SK-N-SH treated with all-trans-retinoic acid at 6 μM for 48 hours (cell line): ENCODE results near the gene RNF10.

Experiments used
- ARNTL ChIP-seq: fragments of 450-650 bp; formaldehyde crosslinking; IDR thresholded peaks from 2 replicates; pipeline ENCODE4 v1.5.0; 2020; ENCODE audit warnings: low read depth, mild to moderate bottlenecking, moderate library complexity, borderline replicate concordance
- CSDC2 ChIP-seq: fragments of 250-450 bp; sonication (Bioruptor Pico); IDR thresholded peaks from 2 replicates; pipeline ENCODE4 v1.5.0; 2020; ENCODE audit warnings: mild to moderate bottlenecking, moderate library complexity
- GLIS3 ChIP-seq: fragments of 250-450 bp; sonication (Bioruptor Pico); IDR thresholded peaks from 2 replicates; pipeline ENCODE4 v1.5.0; 2020; ENCODE audit warnings: mild to moderate bottlenecking, moderate library complexity
- ISL1 ChIP-seq: fragments of 250-450 bp; sonication (Bioruptor Pico); IDR thresholded peaks from 2 replicates; pipeline ENCODE4 v2.1.2; 2022; ENCODE audit warnings: mild to moderate bottlenecking, moderate library complexity
- RARB ChIP-seq: fragments of 250-450 bp; sonication (Bioruptor Pico); IDR thresholded peaks from 2 replicates; pipeline ENCODE4 v1.8.0; 2021; ENCODE audit warnings: mild to moderate bottlenecking, moderate library complexity
- ZFP3 ChIP-seq: fragments of 250-450 bp; sonication (Bioruptor Pico); IDR thresholded peaks from 2 replicates; pipeline ENCODE4 v1.5.0; 2020; ENCODE audit warnings: mild to moderate bottlenecking, moderate library complexity
- ZFP30 ChIP-seq: fragments of 450-650 bp; formaldehyde crosslinking; IDR thresholded peaks from 2 replicates; pipeline ENCODE4 v1.5.0; 2022; ENCODE audit warnings: mild to moderate bottlenecking, moderate library complexity
- ZNF565 ChIP-seq: fragments of 450-650 bp; formaldehyde crosslinking; conservative IDR thresholded peaks from 2 replicates; pipeline ENCODE4 v1.5.0; 2020; ENCODE audit warnings: low read depth, mild to moderate bottlenecking, moderate library complexity
- ZNF70 ChIP-seq: fragments of 450-650 bp; formaldehyde crosslinking; IDR thresholded peaks from 2 replicates; pipeline ENCODE4 v1.5.0; 2020; ENCODE audit warnings: mild to moderate bottlenecking, moderate library complexity
- TF ChIP-seq, protein P1 (sequence below): fragments of 250-450 bp; sonication (Bioruptor Pico); IDR thresholded peaks from 2 replicates; pipeline ENCODE4 v1.8.0; 2020; ENCODE audit warnings: mild to moderate bottlenecking, moderate library complexity, borderline replicate concordance
- TF ChIP-seq, protein P2 (sequence below): fragments of 250-450 bp; sonication (Bioruptor Pico); IDR thresholded peaks from 2 replicates; pipeline ENCODE4 v1.5.1; 2021; ENCODE audit warnings: mild to moderate bottlenecking, moderate library complexity
- TF ChIP-seq, protein P3 (sequence below): fragments of 250-450 bp; sonication (Bioruptor Pico); IDR thresholded peaks from 2 replicates; pipeline ENCODE4 v1.5.0; 2020; ENCODE audit warnings: mild to moderate bottlenecking, moderate library complexity

DNA sequence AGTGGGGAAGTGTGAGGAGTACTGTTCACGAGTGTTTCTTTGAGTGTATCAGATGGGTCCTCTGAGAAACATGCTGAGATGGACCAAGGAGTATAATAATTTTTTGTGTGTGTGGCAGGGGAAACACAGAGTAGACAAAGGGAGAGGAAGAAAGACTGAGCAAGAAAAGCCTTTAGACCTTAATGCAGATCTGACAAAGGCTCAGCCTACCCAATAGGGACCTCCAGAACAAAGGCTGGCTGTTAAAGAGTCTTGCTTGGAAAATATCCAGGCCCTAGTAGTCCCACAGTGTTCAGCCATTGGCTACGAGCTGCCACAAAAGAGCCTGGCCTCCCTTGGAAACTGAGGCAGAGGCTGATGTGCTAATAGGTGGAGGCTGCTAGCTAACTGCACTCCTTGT, 18.7 kb upstream of the RNF10 start:
- TF ChIP-seq, protein P1, sequence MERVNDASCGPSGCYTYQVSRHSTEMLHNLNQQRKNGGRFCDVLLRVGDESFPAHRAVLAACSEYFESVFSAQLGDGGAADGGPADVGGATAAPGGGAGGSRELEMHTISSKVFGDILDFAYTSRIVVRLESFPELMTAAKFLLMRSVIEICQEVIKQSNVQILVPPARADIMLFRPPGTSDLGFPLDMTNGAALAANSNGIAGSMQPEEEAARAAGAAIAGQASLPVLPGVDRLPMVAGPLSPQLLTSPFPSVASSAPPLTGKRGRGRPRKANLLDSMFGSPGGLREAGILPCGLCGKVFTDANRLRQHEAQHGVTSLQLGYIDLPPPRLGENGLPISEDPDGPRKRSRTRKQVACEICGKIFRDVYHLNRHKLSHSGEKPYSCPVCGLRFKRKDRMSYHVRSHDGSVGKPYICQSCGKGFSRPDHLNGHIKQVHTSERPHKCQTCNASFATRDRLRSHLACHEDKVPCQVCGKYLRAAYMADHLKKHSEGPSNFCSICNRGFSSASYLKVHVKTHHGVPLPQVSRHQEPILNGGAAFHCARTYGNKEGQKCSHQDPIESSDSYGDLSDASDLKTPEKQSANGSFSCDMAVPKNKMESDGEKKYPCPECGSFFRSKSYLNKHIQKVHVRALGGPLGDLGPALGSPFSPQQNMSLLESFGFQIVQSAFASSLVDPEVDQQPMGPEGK: no peak
- TF ChIP-seq, protein P2, sequence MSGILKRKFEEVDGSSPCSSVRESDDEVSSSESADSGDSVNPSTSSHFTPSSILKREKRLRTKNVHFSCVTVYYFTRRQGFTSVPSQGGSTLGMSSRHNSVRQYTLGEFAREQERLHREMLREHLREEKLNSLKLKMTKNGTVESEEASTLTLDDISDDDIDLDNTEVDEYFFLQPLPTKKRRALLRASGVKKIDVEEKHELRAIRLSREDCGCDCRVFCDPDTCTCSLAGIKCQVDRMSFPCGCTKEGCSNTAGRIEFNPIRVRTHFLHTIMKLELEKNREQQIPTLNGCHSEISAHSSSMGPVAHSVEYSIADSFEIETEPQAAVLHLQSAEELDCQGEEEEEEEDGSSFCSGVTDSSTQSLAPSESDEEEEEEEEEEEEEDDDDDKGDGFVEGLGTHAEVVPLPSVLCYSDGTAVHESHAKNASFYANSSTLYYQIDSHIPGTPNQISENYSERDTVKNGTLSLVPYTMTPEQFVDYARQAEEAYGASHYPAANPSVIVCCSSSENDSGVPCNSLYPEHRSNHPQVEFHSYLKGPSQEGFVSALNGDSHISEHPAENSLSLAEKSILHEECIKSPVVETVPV (CRISPR knock-in tag): no peak
- TF ChIP-seq ZNF70 (no peak), ZFP30 (no peak), RARB (CRISPR knock-in tag) (no peak), ZNF565 (CRISPR knock-in tag) (no peak), ARNTL (CRISPR knock-in tag) (no peak), GLIS3 (no peak), ZFP3 (CRISPR knock-in tag) (no peak), ISL1 (CRISPR knock-in tag) (no peak), CSDC2 (no peak)
- TF ChIP-seq, protein P3, sequence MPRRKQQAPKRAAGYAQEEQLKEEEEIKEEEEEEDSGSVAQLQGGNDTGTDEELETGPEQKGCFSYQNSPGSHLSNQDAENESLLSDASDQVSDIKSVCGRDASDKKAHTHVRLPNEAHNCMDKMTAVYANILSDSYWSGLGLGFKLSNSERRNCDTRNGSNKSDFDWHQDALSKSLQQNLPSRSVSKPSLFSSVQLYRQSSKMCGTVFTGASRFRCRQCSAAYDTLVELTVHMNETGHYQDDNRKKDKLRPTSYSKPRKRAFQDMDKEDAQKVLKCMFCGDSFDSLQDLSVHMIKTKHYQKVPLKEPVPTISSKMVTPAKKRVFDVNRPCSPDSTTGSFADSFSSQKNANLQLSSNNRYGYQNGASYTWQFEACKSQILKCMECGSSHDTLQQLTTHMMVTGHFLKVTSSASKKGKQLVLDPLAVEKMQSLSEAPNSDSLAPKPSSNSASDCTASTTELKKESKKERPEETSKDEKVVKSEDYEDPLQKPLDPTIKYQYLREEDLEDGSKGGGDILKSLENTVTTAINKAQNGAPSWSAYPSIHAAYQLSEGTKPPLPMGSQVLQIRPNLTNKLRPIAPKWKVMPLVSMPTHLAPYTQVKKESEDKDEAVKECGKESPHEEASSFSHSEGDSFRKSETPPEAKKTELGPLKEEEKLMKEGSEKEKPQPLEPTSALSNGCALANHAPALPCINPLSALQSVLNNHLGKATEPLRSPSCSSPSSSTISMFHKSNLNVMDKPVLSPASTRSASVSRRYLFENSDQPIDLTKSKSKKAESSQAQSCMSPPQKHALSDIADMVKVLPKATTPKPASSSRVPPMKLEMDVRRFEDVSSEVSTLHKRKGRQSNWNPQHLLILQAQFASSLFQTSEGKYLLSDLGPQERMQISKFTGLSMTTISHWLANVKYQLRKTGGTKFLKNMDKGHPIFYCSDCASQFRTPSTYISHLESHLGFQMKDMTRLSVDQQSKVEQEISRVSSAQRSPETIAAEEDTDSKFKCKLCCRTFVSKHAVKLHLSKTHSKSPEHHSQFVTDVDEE (CRISPR knock-in tag): no peak
